Spleen (tissue), 7 donors: ENCODE measurements around the gene CCM2L.

Source experiments
- CTCF ChIP-seq, 11 experiments: fragments of 200-600 bp in 7 of 11; fragments of 450-650 bp in 4 of 11; sonication (generic) in 4 of 11; IDR thresholded peaks in 8 of 11; conservative IDR thresholded peaks in 3 of 11; 1 replicate in 7 of 11; 2 replicates in 4 of 11; pipeline versions ENCODE4 v1.4.0 to v1.8.0; 2016 to 2021; ENCODE audit warnings: antibody characterized with exemption in 11 of 11, inconsistent platforms in 4 of 11, mild to moderate bottlenecking in 1 of 11
- POLR2A ChIP-seq, 3 donors: fragments of 450-650 bp; IDR thresholded peaks; one replicate each; pipeline ENCODE4 v1.5.1; 2017; ENCODE audit warnings: antibody characterized with exemption in 3 of 3, mild to moderate bottlenecking in 1 of 3
- POLR2AphosphoS5 ChIP-seq, 3 donors: sonication (generic); formaldehyde crosslinking; IDR thresholded peaks; one replicate each; pipeline ENCODE4 v1.5.1; 2017; ENCODE audit warnings: antibody characterized with exemption in 3 of 3
- donor health status: DM: no; HTN: no; CAD: no; lungs with moderate emphysema.
- donor health status: DM: no; HTN: no; CAD: no.
- donor health status: DM: no; HTN: no; CAD: no.

GRCh38 chr20:32010101-32010500 lies at the start of gene CCM2L:
- TF ChIP-seq POLR2A (IDR thresholded peaks at IDR 0.05) (peak in 1 of 3 donors; percentile 50), CTCF (IDR thresholded peaks at IDR 0.05 in 8 of 11, conservative IDR thresholded peaks at IDR 0.05 in 3 of 11) (no peak), POLR2AphosphoS5 (IDR thresholded peaks at IDR 0.05) (peak; percentile 76 to 89 (median 89))
